ENCODE measurements around the gene EIF3D. TPM values are rescaled to one million over a fixed set of nuclear protein-coding genes. Genes with fewer than 3 reads are reported as not detected.
A peak's percentile ranks its signal among the peaks of the same experiment; 100 is the strongest.

Gene EIF3D, protein sequence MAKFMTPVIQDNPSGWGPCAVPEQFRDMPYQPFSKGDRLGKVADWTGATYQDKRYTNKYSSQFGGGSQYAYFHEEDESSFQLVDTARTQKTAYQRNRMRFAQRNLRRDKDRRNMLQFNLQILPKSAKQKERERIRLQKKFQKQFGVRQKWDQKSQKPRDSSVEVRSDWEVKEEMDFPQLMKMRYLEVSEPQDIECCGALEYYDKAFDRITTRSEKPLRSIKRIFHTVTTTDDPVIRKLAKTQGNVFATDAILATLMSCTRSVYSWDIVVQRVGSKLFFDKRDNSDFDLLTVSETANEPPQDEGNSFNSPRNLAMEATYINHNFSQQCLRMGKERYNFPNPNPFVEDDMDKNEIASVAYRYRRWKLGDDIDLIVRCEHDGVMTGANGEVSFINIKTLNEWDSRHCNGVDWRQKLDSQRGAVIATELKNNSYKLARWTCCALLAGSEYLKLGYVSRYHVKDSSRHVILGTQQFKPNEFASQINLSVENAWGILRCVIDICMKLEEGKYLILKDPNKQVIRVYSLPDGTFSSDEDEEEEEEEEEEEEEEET
- 100 to 1,000 TPM; 233 to 291 (median 263) TPM for polyA plus RNA-seq (ENCODE audit: insufficient read depth in 1 of 5, insufficient read length in 5 of 5, low replicate concordance in 1 of 5)
- long read RNA-seq, donor 1, transcript EIF3D-201 (15 exons, 2,155 nt): major isoform, 63 of 176 reads
- long read RNA-seq, donor 1, transcript EIF3D-209 (3 exons, 887 nt): minor isoform, 19 of 176 reads
- long read RNA-seq, donor 1, partial matches to known transcripts: 80 of 176 reads
- long read RNA-seq, donor 1, other reads (novel, unspliced or antisense): 10 of 176 reads
- long read RNA-seq, donor 2, transcript EIF3D-201 (15 exons, 2,155 nt): major isoform, 34 of 78 reads
- long read RNA-seq, donor 2, transcript EIF3D-209 (3 exons, 887 nt): minor isoform, 13 of 78 reads
- long read RNA-seq, donor 2, partial matches to known transcripts: 16 of 78 reads
- long read RNA-seq, donor 2, other reads (novel, unspliced or antisense): 14 of 78 reads
- long read RNA-seq, donor 3, transcript EIF3D-209 (3 exons, 887 nt): minor isoform, 14 of 74 reads
- long read RNA-seq, donor 3, transcript EIF3D-201 (15 exons, 2,155 nt): major isoform, 32 of 74 reads
- long read RNA-seq, donor 3, partial matches to known transcripts: 23 of 74 reads
- long read RNA-seq, donor 3, other reads (novel, unspliced or antisense): 5 of 74 reads
- long read RNA-seq, donor 4, transcript EIF3D-201 (15 exons, 2,155 nt): major isoform, 29 of 75 reads
- long read RNA-seq, donor 4, transcript EIF3D-209 (3 exons, 887 nt): minor isoform, 6 of 75 reads
- long read RNA-seq, donor 4, partial matches to known transcripts: 29 of 75 reads
- long read RNA-seq, donor 4, other reads (novel, unspliced or antisense): 9 of 75 reads
- long read RNA-seq, donor 5, transcript EIF3D-209 (3 exons, 887 nt): minor isoform, 16 of 177 reads
- long read RNA-seq, donor 5, transcript EIF3D-201 (15 exons, 2,155 nt): major isoform, 52 of 177 reads
- long read RNA-seq, donor 5, partial matches to known transcripts: 95 of 177 reads
- long read RNA-seq, donor 5, other reads (novel, unspliced or antisense): 10 of 177 reads
- long read RNA-seq, donor 6, transcript EIF3D-209 (3 exons, 887 nt): minor isoform, 24 of 145 reads
- long read RNA-seq, donor 6, transcript EIF3D-201 (15 exons, 2,155 nt): major isoform, 53 of 145 reads
- long read RNA-seq, donor 6, partial matches to known transcripts: 56 of 145 reads
- long read RNA-seq, donor 6, other reads (novel, unspliced or antisense): 9 of 145 reads
- long read RNA-seq, donor 7, transcript EIF3D-209 (3 exons, 887 nt): minor isoform, 8 of 45 reads
- long read RNA-seq, donor 7, transcript EIF3D-201 (15 exons, 2,155 nt): major isoform, 24 of 45 reads
- long read RNA-seq, donor 7, partial matches to known transcripts: 12 of 45 reads
- long read RNA-seq, donor 7, other reads (novel, unspliced or antisense): 0 of 45 reads
- long read RNA-seq, donor 8, transcript EIF3D-209 (3 exons, 887 nt): minor isoform, 7 of 47 reads
- long read RNA-seq, donor 8, transcript EIF3D-201 (15 exons, 2,155 nt): major isoform, 21 of 47 reads
- long read RNA-seq, donor 8, partial matches to known transcripts: 14 of 47 reads
- long read RNA-seq, donor 8, other reads (novel, unspliced or antisense): 5 of 47 reads

- DNase-seq: peak; percentile 98
Observed at GRCh38 chr22:36528795-36529751, at the start of gene EIF3D. Gene EIF3D, minus strand, starts transcription at chr22:36529166. Its CDS starts 3,045 bp downstream, at chr22:36526121.

GRCh38 chr22:36578619-36579018 is 49.7 kb upstream of the EIF3D start:
- no peak for DNase-seq

- DNase-seq: no peak
Observed at GRCh38 chr22:36577019-36577418, 48.1 kb upstream of the EIF3D start.

GRCh38 chr22:36574728-36575127 is 45.8 kb upstream of the EIF3D start:
- no peak for DNase-seq

DNA sequence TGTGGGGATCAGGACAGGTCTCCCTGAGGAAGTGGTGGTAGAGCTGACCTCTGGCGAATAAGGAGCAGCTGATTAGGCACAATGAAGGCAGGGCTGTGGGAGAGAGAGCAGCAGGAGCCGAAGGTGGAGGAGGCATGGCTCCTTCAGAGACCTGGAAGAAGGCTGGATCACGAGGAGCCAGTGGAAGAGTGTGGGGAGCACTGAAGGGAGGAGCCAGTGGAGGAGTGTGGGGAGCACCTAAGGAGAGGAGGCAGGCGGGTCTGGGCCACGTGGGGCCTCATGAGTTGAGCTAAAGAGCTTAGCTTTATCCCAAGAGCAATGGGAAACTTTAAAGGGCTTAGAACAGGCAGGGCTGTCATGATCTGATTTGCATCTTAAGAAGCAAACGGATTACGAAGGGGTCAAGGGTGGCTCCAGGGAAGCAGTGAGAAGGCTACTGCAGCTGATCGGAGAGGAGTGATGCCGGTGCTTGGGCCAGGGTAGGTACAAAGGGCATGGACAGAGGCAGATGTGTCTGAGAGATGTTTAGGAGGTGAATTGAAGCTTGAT is 44.9 kb upstream of the EIF3D start:
- DNase-seq: no peak

DNA sequence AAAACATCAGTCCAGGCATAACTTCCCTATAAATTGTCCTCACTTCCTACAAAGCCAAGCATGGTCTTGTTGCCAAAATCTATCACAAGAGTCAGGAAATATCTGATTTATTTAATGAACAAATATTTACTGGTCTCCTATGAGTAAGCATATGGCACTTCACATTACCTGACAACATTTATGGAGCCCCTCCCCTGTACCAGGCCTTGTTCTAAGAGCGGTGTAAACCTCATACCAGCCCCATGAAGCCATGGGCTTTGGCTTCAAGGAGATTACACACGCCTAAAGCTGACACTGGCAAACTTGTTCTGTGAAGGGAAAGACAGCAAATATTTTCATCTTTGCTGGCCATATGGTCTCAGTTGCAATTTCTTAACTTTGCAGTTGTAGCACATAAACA is 43.0 kb upstream of the EIF3D start:
- DNase-seq: no peak

- no peak for DNase-seq
Observed at GRCh38 chr22:36569999-36570398, 41.0 kb upstream of the EIF3D start.

DNA sequence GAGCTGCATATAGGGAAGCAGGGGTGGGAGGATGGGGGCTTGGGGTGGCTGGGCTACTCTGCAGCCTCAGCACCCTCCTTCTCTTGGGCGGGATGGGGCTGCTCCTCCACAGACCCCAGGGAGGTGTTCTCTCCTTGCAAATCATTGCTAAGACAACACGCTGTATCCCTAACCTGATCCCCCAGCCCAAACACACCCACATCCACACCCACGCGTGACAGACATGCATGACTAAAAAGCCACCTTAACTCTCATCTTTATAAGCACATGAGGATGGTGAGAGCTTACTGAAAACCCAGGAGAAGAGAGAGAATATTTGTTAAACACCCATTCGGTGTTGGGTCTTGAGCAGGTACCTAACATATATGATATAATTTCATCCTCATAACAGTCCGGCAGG is 39.9 kb upstream of the EIF3D start:
- no peak for DNase-seq

DNA sequence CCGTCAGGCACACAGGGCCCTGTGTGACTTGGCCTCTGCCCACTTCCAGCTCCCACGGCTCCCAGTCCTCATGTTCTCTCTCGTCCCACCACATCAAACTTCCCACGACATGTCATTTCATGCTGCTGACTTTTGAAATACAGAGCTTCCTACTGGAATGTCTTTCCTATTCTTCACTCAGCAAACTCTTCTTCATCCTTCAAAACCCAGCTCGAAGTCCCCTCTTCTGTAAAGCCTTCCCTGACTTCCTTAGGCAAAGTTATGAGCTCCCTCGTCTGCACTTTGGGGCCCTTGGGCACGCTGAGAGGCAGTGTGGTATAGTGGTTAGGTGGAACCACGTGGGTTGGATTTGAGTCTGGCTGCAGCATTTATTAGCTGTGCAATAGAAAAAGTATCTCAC is 37.8 kb upstream of the EIF3D start:
- no peak for DNase-seq

GRCh38 chr22:36565686-36566085 is 36.7 kb upstream of the EIF3D start:
- no peak for DNase-seq

- no peak for DNase-seq
Observed at GRCh38 chr22:36565159-36565507, 36.2 kb upstream of the EIF3D start.

- no peak for DNase-seq
Observed at GRCh38 chr22:36564422-36565158, 35.6 kb upstream of the EIF3D start.

DNA sequence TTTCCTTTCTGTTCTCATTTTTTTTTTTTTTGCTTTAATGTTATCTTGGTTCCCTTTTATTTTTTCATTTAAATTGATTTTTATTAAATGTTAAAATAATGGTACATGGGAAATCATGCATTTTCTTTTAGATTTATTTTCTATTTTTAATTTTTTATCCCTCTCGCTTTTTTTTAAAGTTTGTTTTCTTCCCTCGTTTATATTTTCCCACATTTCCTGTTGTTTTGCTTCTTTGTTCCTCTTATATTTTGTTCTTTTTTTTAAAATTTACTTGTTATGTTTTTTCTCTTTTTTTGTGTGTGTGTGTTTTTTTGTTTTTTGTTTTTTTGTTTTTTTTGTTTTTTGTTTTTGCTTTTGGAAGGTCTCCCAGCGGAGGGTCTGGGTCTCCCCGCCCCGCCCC is 34.9 kb upstream of the EIF3D start:
- no peak for DNase-seq

GRCh38 chr22:36563444-36563843 is 34.5 kb upstream of the EIF3D start:
- no peak for DNase-seq

DNA sequence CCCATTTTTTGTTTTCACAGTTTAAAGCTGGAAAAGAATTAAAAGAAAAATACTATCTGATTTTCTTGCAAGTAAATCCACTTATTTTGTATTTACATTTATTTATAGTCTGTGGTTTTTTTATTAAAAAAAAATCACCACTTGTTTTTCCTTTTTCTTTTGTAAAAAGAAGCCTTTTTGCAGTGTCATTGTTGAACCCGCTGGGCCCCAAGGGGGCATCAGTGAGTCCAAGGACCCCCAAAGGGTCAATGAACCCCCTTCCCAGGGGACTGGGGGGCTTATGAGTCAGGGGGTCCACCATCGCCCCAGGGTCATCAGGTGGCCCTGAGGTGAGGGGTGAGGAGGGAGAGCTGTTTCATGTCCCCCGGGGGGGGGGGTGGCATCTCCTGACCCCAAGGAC is 34.0 kb upstream of the EIF3D start:
- no peak for DNase-seq

DNA sequence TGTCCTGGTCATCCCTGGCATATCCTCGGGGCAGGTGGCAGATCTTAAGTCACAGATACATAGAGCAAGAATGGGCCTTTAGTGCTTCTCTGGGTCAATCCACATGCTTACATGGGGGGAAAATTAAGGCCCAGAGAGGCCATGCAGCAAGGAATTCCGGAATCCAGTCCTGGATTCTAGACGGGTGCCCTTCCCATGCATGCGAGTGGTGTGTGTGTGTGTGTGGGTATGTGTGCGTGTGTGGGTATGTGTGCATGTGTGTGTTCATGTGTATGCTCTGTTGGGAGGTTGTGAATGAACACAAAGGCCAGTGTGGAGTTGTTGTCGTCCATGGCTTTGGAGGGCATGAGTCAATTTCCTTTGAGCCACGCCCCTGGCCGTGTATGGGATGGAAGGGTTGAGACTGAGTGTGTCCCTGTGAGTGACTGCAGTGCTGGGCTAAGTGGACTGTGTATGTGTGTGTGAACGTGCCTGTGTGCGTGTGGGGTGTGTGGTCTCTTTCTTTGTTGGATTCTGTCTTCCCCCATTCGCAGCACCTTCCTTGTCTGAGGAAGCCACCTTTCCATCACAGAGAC is 33.4 kb upstream of the EIF3D start:
- no peak for DNase-seq

DNA sequence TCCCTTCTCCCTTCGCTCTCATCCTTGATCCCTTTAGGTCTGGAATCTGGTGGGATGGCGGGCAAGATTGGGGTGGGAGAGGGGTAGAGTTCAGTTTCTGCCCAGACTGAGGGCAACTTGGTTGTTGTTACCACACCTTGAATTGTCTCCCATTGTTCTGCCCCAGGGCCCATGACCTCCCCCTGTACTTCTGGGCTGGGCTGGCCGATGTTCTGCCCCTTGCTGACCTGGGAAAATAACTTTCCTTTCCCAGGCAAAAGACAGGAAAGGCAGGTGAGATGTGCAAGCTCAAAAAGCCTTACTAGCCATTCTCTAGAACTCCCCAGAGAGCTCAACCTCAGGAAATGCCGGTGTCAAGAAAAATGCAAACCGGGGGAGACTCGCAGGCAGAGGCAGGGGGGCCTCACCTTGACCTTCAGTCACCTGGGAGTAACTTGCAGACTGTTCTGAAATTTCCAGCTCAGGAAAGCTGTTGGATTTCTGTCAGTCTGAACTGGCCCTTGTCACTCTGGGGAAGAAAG is 32.4 kb upstream of the EIF3D start:
- DNase-seq: no peak
